Lower leg skin (tissue), 4 donors: ENCODE data around the gene PTPRN. TPM values are rescaled to one million over a fixed set of nuclear protein-coding genes. Genes with fewer than 3 reads are reported as not detected.
"Not testable (repeated sequence)": the region's sequence is repeated elsewhere in the genome, so short reads cannot be mapped to it uniquely, and the experiment has no call there.

Experiments used
- DNase-seq, 2 donors: peaks; one replicate each; pipeline ENCODE4 v3.0.0-alpha.2; 2019; ENCODE audit warnings: low spot score in 2 of 2
- H3K4me3 ChIP-seq: fragments of 200-600 bp; sonication (generic); 2 replicates; pipeline ENCODE4 v1.5.1; 2017; ENCODE audit warnings: mild to moderate bottlenecking, low read depth; ENCODE audit not compliant: poor library complexity, severe bottlenecking
- CTCF ChIP-seq, 3 donors: fragments of 450-650 bp; IDR thresholded peaks; one replicate each; pipeline ENCODE4 v1.5.1; 2016; ENCODE audit warnings: antibody characterized with exemption in 3 of 3, mild to moderate bottlenecking in 3 of 3, moderate library complexity in 2 of 3
- POLR2A ChIP-seq, 2 donors: fragments of 450-650 bp; IDR thresholded peaks; one replicate each; pipeline ENCODE4 v1.6.1; 2016 to 2017; ENCODE audit warnings: antibody characterized with exemption in 2 of 2, mild to moderate bottlenecking in 1 of 2, moderate library complexity in 1 of 2
- WGBS, 2 donors: methylation state at CpG; one replicate each; pipeline ENCODE4 v1.1.5; 2018; 5-methylcytosine and 5-hydroxymethylcytosine counted together
- intact Hi-C: fragments of 100-400 bp; cut with DNase I; formaldehyde crosslinking; loops from one replicate; pipeline ENCODE4 v1.15.0; 2023; ENCODE audit warnings: low total_unique reads
- total RNA-seq, 4 donors: library from RNA; depleted of rRNA; stranded (reverse); fragments of >200 nt; gene quantifications; one replicate each; pipeline ENCODE4 v1.1.0, GENCODE V29; 2016

The PTPRN gene
- total RNA-seq, 4 donors from 2014 or later, result 0.23 TPM; not detected in 3

GRCh38 chr2:219268294-219268693 is 40.9 kb downstream of the PTPRN start:
- no peak for TF ChIP-seq CTCF (IDR thresholded peaks at IDR 0.05)
- no peak for TF ChIP-seq POLR2A (IDR thresholded peaks at IDR 0.05)
- no peak overlapping the region for H3K4me3 ChIP-seq
- intact Hi-C loops, result no loop called here
- WGBS, 2 donors, result 77 to 80% methylated on average over 2 of the region's 2 CpGs
- DNase-seq, result no peak

DNA sequence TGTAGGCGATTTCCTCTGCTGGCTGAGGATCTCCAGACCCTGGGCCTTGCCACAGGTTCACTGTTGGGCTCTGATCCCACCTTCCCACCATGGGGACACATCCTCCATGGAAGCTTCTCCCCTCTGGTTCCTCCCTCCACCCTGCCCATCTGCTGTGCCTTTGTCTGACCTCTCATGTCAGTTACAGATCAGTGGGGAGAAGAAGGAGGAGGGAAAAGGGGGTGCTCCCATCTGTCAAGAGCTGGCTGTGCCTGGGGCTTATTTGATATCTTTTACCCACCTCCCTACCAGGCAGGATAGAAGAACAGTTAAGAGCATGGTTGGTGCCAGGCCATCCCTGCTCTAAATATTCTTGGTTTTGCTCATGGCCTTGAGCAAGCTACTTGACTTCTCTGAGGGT is 42.3 kb downstream of the PTPRN start:
- no peak for DNase-seq
- no peak for TF ChIP-seq POLR2A (IDR thresholded peaks at IDR 0.05)
- H3K4me3 ChIP-seq, result no peak overlapping the region
- intact Hi-C loops, result no loop called here
- WGBS, 2 donors, result 67 to 89% methylated on average over 1 of the region's 1 CpG

DNA sequence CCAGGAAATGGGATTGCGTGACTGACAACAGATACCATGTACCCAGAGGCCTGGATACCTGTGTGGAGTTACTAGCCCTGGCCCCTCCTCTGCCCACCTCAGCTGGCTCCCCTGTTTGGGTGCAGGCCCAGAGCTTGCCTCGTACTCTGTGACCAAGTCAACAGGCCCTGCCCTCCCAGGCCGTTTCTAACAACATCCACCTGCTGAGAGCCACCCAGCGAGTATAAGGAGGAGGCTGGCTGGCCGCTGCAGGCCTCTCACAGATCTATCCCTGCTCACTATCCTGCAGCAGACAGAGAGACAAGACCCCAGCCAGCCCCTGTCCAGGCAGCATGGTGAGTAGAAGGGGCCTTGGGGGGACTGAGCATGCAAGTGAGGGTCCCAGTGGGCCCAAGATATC is 43.0 kb downstream of the PTPRN start:
- 65 to 67% methylated on average over 4 to 5 of the region's 5 CpGs for WGBS, 2 donors
- TF ChIP-seq POLR2A (IDR thresholded peaks at IDR 0.05) (no peak), CTCF (IDR thresholded peaks at IDR 0.05) (no peak)
- no peak for DNase-seq
- no peak overlapping the region for H3K4me3 ChIP-seq
- intact Hi-C loops, result no loop called here

DNA sequence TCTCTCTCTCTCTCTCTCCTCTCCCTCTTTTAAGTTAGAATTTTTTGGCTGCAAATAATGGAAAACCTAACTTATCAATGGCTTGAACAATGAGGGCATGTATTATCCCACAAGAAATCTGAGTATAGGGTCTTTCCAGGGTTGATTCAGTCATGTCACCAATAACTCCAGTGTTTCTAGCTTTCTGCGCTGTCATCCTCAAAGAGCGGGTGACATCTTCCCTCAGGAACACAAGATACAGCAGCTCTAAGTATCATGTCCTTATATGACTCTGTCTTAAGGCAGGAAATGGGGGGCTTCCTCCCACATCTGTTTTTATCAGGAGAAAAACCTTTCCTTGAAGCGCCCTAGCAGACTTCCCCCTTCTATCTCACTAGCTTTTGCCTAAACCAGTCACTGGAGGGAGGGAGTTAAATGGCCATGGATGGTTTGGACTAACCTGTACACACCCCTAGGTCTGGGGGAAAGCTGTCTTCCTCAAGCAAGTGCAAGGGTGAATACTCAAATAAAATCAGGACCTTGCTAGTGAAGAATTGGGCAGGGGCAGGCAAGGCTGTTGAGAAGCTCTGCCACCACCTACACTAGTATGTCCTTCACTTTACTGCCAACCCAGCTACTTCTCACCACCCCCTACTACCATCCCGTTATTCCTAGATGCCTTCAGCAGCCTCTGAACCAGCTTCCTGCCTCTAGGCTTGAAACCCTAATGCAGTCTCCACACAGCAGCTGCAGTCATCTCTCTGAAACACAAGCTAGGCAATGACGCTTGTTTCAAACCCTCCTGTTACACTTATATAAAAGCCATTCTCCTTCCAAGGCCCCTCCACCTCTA is 48.0 kb downstream of the PTPRN start:
- no peak overlapping the region for H3K4me3 ChIP-seq
- no peak for DNase-seq
- 68 to 73% methylated on average over 5 of the region's 5 CpGs for WGBS, 2 donors
- TF ChIP-seq CTCF (IDR thresholded peaks at IDR 0.05) (no peak), POLR2A (IDR thresholded peaks at IDR 0.05) (no peak)
- intact Hi-C loops, result no loop called here

DNA sequence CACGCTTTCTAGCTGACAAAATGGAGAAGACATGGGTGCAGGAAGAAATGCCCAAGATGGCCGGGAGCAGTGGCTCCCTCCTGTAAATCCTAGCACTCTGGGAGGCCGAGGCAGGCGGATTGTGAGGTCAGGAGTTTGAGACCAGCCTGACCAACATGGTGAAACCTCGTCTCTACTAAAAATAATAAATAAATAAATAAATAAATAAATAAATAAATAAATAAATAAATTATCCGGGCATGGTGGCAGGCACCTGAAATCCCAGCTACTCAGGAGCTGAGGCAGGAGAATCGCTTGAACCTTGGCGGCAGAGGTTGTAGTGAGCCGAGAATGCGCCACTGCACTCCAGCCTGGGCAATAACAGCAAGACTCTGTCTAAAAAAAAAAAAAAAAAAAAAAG is 50.3 kb downstream of the PTPRN start:
- H3K4me3 ChIP-seq, DNase-seq, intact Hi-C loops: not testable (repeated sequence)
- 86 to 88% methylated on average over 10 of the region's 10 CpGs for WGBS, 2 donors

- DNase-seq, result no peak
- intact Hi-C loops, result no loop called here
- H3K4me3 ChIP-seq, result peak overlapping the region; percentile 24
- WGBS, 2 donors, result 20 to 21% methylated on average over 12 of the region's 12 CpGs
- TF ChIP-seq CTCF (IDR thresholded peaks at IDR 0.05) (no peak), POLR2A (IDR thresholded peaks at IDR 0.05) (no peak)
These were observed 54.5 kb downstream of the PTPRN start for GRCh38 chr2:219254590-219255201.
